Panc1 (cell line): ENCODE data around the gene THBS2. TPM values are rescaled to one million over a fixed set of nuclear protein-coding genes. Genes with fewer than 3 reads are reported as not detected.

ENCODE experiments used
- ATAC-seq: fragments of 200-7000 bp; cut with Tn5 transposase; 2 replicates; pipeline ENCODE4 v1.9.1; 2020; ENCODE audit warnings: mild to moderate bottlenecking, moderate library complexity
- BruUV-seq: library from RNA; stranded (reverse); fragments of 400-500 nt; replicated peaks from 2 replicates; lab custom pipeline; 2021; lab: Mats Ljungman, UMichigan
- CTCF ChIA-PET: fragments of 300-600 bp; sonication (Branson Sonifier 250); formaldehyde crosslinking; loops from one replicate; lab custom pipeline; 2022; ENCODE audit warnings: antibody characterized with exemption; lab: Charles Lee
- POLR2A ChIA-PET: fragments of 300-600 bp; sonication (Branson Sonifier 250); formaldehyde crosslinking; loops from one replicate; lab custom pipeline; 2022; ENCODE audit warnings: antibody characterized with exemption; lab: Charles Lee
- DNase-seq: peaks from one replicate; pipeline ENCODE4 v3.0.0-alpha.2; 2010; ENCODE audit warnings: low read depth, low spot score
- H3K27ac ChIP-seq: 2 replicates; pipeline ENCODE4 v1.5.1; 2011; ENCODE audit warnings: mild to moderate bottlenecking, low read length, inconsistent platforms
- H3K27me3 ChIP-seq: fragments of 200-500 bp; sonication (Bioruptor generic); 2 replicates; pipeline ENCODE4 v1.6.0; 2014; ENCODE audit warnings: low read length, inconsistent platforms; ENCODE audit not compliant: control insufficient read depth, insufficient read depth
- H3K36me3 ChIP-seq: fragments of 200-500 bp; sonication (Bioruptor generic); 2 replicates; pipeline ENCODE4 v1.5.1; 2014; ENCODE audit warnings: inconsistent platforms, mild to moderate bottlenecking, low read length, moderate library complexity; ENCODE audit not compliant: control insufficient read depth, insufficient read depth
- H3K4me1 ChIP-seq: 2 replicates; pipeline ENCODE4 v1.5.1; 2011; ENCODE audit warnings: inconsistent platforms, mild to moderate bottlenecking, low read length, moderate library complexity; ENCODE audit not compliant: control insufficient read depth, insufficient read depth
- H3K4me3 ChIP-seq, 2 experiments: 2 replicates each; pipeline ENCODE4 v1.5.1; 2011 to 2012; ENCODE audit warnings: low read depth in 2 of 2, low read length in 2 of 2, mild to moderate bottlenecking in 2 of 2, inconsistent platforms in 1 of 2, moderate library complexity in 1 of 2
- H3K9me3 ChIP-seq: fragments of 200-500 bp; sonication (Bioruptor generic); 2 replicates; pipeline ENCODE4 v1.5.1; 2014; ENCODE audit warnings: low read depth, mild to moderate bottlenecking, inconsistent platforms, low read length, moderate library complexity; ENCODE audit not compliant: control insufficient read depth, insufficient read depth
- POLR2AphosphoS5 ChIP-seq: IDR thresholded peaks from 2 replicates; pipeline ENCODE4 v1.6.1; 2012; ENCODE audit warnings: mild to moderate bottlenecking, low read depth, low read length, moderate library complexity
- SIN3A ChIP-seq: IDR thresholded peaks from 2 replicates; pipeline ENCODE4 v1.6.1; 2012; ENCODE audit warnings: low read depth, mild to moderate bottlenecking, low read length, moderate library complexity, borderline replicate concordance; ENCODE audit not compliant: insufficient read depth
- TCF7L2 ChIP-seq: IDR thresholded peaks from 2 replicates; pipeline ENCODE4 v1.6.1; 2011; ENCODE audit warnings: mild to moderate bottlenecking, low read depth, low read length, inconsistent platforms
- in situ Hi-C: cut with HindIII; loops from 2 replicates; pipeline ENCODE4 v1.10.0; 2016; ENCODE audit warnings: low sequenced_read_pairs, low pct_unique_long_range_greater_than_20kb
- intact Hi-C: fragments of 100-400 bp; cut with micrococcal nuclease; formaldehyde crosslinking; loops from one replicate; pipeline ENCODE4 v1.10.0; 2022; ENCODE audit not compliant: unreplicated experiment
- total RNA-seq: library from RNA; stranded (reverse); gene quantifications from one replicate; pipeline ENCODE4 v1.2.1, GENCODE V29; 2021; ENCODE audit not compliant: unreplicated experiment
- TF ChIP-seq, protein P1 (sequence below), 2 experiments: IDR thresholded peaks; 2 replicates each; pipeline ENCODE4 v1.6.1; 2011 to 2012; ENCODE audit warnings: low read depth in 2 of 2, control low read depth in 1 of 2, low read length in 1 of 2, mild to moderate bottlenecking in 1 of 2, moderate library complexity in 1 of 2; ENCODE audit not compliant: insufficient read depth in 1 of 2
- TF ChIP-seq, protein P2 (sequence below): fragments of 450-650 bp; IDR thresholded peaks from 2 replicates; pipeline ENCODE4 v1.5.1; 2017; ENCODE audit warnings: mild to moderate bottlenecking

The THBS2 gene
- total RNA-seq, 1 experiment from 2014 or later = 0.05 TPM

DNA sequence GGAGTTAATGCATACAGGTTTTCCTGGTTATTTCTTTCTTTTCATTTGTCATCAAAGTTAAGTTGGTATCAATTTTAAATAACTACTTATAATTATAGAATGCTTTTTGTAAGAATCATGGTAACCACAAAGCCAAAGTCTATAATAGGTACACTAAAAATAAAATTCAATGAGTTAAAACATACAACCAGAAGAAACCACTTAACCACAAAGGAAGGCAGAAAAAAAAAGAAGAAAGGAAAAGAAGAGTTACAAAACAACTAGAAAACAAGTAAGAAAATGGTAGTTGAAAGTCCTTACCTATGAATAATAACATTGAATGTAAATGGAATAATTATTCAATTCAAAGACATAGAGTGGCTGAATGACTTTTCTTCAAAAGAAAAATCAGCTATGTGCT is 45.6 kb downstream of the THBS2 start:
- Histone ChIP-seq H3K4me3 (no peak overlapping the region), H3K36me3 (no peaks in the 10 kb centered on the region), H3K4me1 (peaks cover 3% of the 10 kb centered on the region; the same call in 1 of the 2 replicates), H3K27ac (no peak overlapping the region), H3K9me3 (peaks cover 9% of the 10 kb centered on the region; the same call in 1 of the 2 replicates), H3K27me3 (no peaks in the 10 kb centered on the region)
- ChIA-PET CTCF (no interaction called here), POLR2A (no interaction called here)
- no peak for ATAC-seq
- no TSS peak for BruUV-seq
- intact Hi-C loops (no loop called here), in situ Hi-C loops (no loop called here)
- DNase-seq = no peak
- TF ChIP-seq, protein P1, sequence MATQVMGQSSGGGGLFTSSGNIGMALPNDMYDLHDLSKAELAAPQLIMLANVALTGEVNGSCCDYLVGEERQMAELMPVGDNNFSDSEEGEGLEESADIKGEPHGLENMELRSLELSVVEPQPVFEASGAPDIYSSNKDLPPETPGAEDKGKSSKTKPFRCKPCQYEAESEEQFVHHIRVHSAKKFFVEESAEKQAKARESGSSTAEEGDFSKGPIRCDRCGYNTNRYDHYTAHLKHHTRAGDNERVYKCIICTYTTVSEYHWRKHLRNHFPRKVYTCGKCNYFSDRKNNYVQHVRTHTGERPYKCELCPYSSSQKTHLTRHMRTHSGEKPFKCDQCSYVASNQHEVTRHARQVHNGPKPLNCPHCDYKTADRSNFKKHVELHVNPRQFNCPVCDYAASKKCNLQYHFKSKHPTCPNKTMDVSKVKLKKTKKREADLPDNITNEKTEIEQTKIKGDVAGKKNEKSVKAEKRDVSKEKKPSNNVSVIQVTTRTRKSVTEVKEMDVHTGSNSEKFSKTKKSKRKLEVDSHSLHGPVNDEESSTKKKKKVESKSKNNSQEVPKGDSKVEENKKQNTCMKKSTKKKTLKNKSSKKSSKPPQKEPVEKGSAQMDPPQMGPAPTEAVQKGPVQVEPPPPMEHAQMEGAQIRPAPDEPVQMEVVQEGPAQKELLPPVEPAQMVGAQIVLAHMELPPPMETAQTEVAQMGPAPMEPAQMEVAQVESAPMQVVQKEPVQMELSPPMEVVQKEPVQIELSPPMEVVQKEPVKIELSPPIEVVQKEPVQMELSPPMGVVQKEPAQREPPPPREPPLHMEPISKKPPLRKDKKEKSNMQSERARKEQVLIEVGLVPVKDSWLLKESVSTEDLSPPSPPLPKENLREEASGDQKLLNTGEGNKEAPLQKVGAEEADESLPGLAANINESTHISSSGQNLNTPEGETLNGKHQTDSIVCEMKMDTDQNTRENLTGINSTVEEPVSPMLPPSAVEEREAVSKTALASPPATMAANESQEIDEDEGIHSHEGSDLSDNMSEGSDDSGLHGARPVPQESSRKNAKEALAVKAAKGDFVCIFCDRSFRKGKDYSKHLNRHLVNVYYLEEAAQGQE (IDR thresholded peaks at IDR 0.05; ENCODE audit: insufficient read depth in 1 of 2, low read depth in 2 of 2, low read length in 1 of 2) = no peak
- no peak for TF ChIP-seq TCF7L2
- TF ChIP-seq, protein P2, sequence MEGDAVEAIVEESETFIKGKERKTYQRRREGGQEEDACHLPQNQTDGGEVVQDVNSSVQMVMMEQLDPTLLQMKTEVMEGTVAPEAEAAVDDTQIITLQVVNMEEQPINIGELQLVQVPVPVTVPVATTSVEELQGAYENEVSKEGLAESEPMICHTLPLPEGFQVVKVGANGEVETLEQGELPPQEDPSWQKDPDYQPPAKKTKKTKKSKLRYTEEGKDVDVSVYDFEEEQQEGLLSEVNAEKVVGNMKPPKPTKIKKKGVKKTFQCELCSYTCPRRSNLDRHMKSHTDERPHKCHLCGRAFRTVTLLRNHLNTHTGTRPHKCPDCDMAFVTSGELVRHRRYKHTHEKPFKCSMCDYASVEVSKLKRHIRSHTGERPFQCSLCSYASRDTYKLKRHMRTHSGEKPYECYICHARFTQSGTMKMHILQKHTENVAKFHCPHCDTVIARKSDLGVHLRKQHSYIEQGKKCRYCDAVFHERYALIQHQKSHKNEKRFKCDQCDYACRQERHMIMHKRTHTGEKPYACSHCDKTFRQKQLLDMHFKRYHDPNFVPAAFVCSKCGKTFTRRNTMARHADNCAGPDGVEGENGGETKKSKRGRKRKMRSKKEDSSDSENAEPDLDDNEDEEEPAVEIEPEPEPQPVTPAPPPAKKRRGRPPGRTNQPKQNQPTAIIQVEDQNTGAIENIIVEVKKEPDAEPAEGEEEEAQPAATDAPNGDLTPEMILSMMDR = no peak
- no peak for TF ChIP-seq POLR2AphosphoS5

DNA sequence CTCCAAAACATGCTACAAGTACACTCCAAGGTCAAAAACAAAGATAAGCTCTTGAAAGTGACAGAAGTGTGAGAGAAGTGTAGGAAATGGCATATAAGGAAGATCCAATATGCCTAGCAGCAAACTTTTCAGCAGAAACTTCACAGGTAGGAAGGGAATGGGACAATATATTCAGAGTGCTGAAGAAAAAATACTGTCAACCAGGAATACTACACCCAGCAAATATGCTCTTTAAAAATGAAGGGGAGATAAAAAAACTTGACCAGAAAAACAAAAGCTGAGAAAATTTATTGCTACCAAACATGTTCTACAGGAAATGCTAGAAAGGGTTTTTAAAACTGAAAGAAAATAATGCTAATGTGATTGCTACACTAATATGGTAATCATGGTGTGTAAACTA is 46.2 kb downstream of the THBS2 start:
- Histone ChIP-seq H3K4me3 (no peak overlapping the region), H3K27ac (no peak overlapping the region), H3K4me1 (peaks cover 2% of the 10 kb centered on the region; the same call in 1 of the 2 replicates), H3K9me3 (peaks cover 9% of the 10 kb centered on the region; the same call in 1 of the 2 replicates), H3K27me3 (no peaks in the 10 kb centered on the region), H3K36me3 (no peaks in the 10 kb centered on the region)
- POLR2A ChIA-PET = interaction anchor here (0.6 kb wide), 1 partner anchor 107 kb away, joined by 3 read pairs; no protein-coding TSS in a partner anchor
- TF ChIP-seq POLR2AphosphoS5 = no peak
- TF ChIP-seq, protein P1 (IDR thresholded peaks at IDR 0.05; ENCODE audit: insufficient read depth in 1 of 2, low read depth in 2 of 2, low read length in 1 of 2) = no peak
- TF ChIP-seq, protein P2 = no peak
- TF ChIP-seq TCF7L2 = no peak
- no peak for TF ChIP-seq SIN3A
- no peak for ATAC-seq
- no peak for DNase-seq
- CTCF ChIA-PET = no interaction called here
- in situ Hi-C loops = no loop called here
- no TSS peak for BruUV-seq
- intact Hi-C loops = no loop called here
